ENCODE measurements around the gene GJA9.

- TF ChIP-seq EZH2 (IDR thresholded peaks at IDR 0.05; ENCODE audit: low read length, unreplicated experiment) (no peak), EZH2phosphoT487 (IDR thresholded peaks at IDR 0.05; ENCODE audit: borderline replicate concordance, low read length) (no peak)
Observed at GRCh38 chr1:38859561-38860453, 21.6 kb downstream of the GJA9 start, which contains the start of gene RRAGC.
